Mucosa of stomach (tissue), 1 donor: ENCODE data around the gene ZNF846.
"Not testable (repeated sequence)": the region's sequence is repeated elsewhere in the genome, so short reads cannot be mapped to it uniquely, and the experiment has no call there.

ENCODE experiments used
- H3K27me3 ChIP-seq: one replicate; pipeline ENCODE4 v1.7.0; 2013; ENCODE audit warnings: mild to moderate bottlenecking, low read length; ENCODE audit not compliant: control insufficient read depth, insufficient read depth
- H3K36me3 ChIP-seq: one replicate; pipeline ENCODE4 v1.7.0; 2013; ENCODE audit warnings: low read length; ENCODE audit not compliant: control insufficient read depth, insufficient read depth
- H3K4me1 ChIP-seq: one replicate; pipeline ENCODE4 v1.7.0; 2013; ENCODE audit warnings: mild to moderate bottlenecking, low read length; ENCODE audit not compliant: control insufficient read depth, insufficient read depth
- H3K4me3 ChIP-seq: one replicate; pipeline ENCODE4 v1.7.0; 2013; ENCODE audit warnings: low read length
- H3K9ac ChIP-seq: one replicate; pipeline ENCODE4 v1.7.0; 2013; ENCODE audit warnings: mild to moderate bottlenecking, low read length, moderate library complexity
- H3K9me3 ChIP-seq: one replicate; pipeline ENCODE4 v1.7.0; 2013; ENCODE audit warnings: mild to moderate bottlenecking, low read length, moderate library complexity; ENCODE audit not compliant: control insufficient read depth
- donor health status: Pancreatic carcinoma.

Gene ZNF846

GRCh38 chr19:9792206-9793070, 23.9 kb upstream of the ZNF846 start:
- H3K9me3 ChIP-seq = no peaks in the 10 kb centered on the region
- peaks cover 28% of the 10 kb centered on the region for H3K4me1 ChIP-seq
- peak overlapping the region; percentile 86 for H3K9ac ChIP-seq
- no peaks in the 10 kb centered on the region for H3K36me3 ChIP-seq
- H3K4me3 ChIP-seq = peak overlapping the region; percentile 80
- no peaks in the 10 kb centered on the region for H3K27me3 ChIP-seq

GRCh38 chr19:9791552-9792205, 23.1 kb upstream of the ZNF846 start:
- H3K9ac ChIP-seq = peak overlapping the region; percentile 86

GRCh38 chr19:9791073-9791367, 22.5 kb upstream of the ZNF846 start:
- not testable (repeated sequence) for H3K36me3 ChIP-seq, H3K27me3 ChIP-seq, H3K9me3 ChIP-seq, H3K9ac ChIP-seq, H3K4me3 ChIP-seq
- H3K4me1 ChIP-seq = peaks cover 23% of the 10 kb centered on the region

More at GRCh38 chr19:9791552-9792205, 23.1 kb upstream of the ZNF846 start:
- peaks cover 28% of the 10 kb centered on the region for H3K4me1 ChIP-seq
- no peaks in the 10 kb centered on the region for H3K27me3 ChIP-seq
- H3K9me3 ChIP-seq = no peaks in the 10 kb centered on the region
- no peaks in the 10 kb centered on the region for H3K36me3 ChIP-seq
- peak overlapping the region; percentile 71 for H3K4me3 ChIP-seq

- H3K9ac ChIP-seq, H3K4me3 ChIP-seq, H3K9me3 ChIP-seq, H3K27me3 ChIP-seq, H3K36me3 ChIP-seq: not testable (repeated sequence)
- H3K4me1 ChIP-seq = peaks cover 24% of the 10 kb centered on the region
These were observed 21.0 kb upstream of the ZNF846 start for GRCh38 chr19:9789579-9789978.

- H3K27me3 ChIP-seq = no peaks in the 10 kb centered on the region
- H3K9ac ChIP-seq = no peak overlapping the region
These were observed 20.5 kb upstream of the ZNF846 start for GRCh38 chr19:9789066-9789465.

GRCh38 chr19:9788604-9789003, 20.1 kb upstream of the ZNF846 start:
- not testable (repeated sequence) for H3K9ac ChIP-seq, H3K4me3 ChIP-seq, H3K36me3 ChIP-seq, H3K27me3 ChIP-seq, H3K9me3 ChIP-seq
- H3K4me1 ChIP-seq = peaks cover 27% of the 10 kb centered on the region

More at GRCh38 chr19:9789066-9789465, 20.5 kb upstream of the ZNF846 start:
- H3K36me3 ChIP-seq = no peaks in the 10 kb centered on the region
- H3K9me3 ChIP-seq = no peaks in the 10 kb centered on the region
- H3K4me1 ChIP-seq = peaks cover 27% of the 10 kb centered on the region
- H3K4me3 ChIP-seq = no peak overlapping the region

- Histone ChIP-seq H3K9ac (no peak overlapping the region), H3K4me1 (peaks cover 23% of the 10 kb centered on the region), H3K9me3 (no peaks in the 10 kb centered on the region), H3K4me3 (no peak overlapping the region), H3K27me3 (no peaks in the 10 kb centered on the region), H3K36me3 (no peaks in the 10 kb centered on the region)
These were observed 18.3 kb upstream of the ZNF846 start for GRCh38 chr19:9786819-9787218.

- Histone ChIP-seq H3K4me1 (peaks cover 23% of the 10 kb centered on the region), H3K9me3 (no peaks in the 10 kb centered on the region), H3K36me3 (no peaks in the 10 kb centered on the region), H3K4me3 (no peak overlapping the region), H3K27me3 (no peaks in the 10 kb centered on the region), H3K9ac (peak overlapping the region; percentile 83)
These were observed 17.8 kb upstream of the ZNF846 start for GRCh38 chr19:9786342-9786741.

- Histone ChIP-seq H3K9ac (peak overlapping the region; percentile 83), H3K4me3 (peak overlapping the region; percentile 46), H3K4me1 (peaks cover 19% of the 10 kb centered on the region), H3K27me3 (no peaks in the 10 kb centered on the region), H3K9me3 (no peaks in the 10 kb centered on the region), H3K36me3 (no peaks in the 10 kb centered on the region)
These were observed 17.1 kb upstream of the ZNF846 start for GRCh38 chr19:9785367-9786331.

- not testable (repeated sequence) for H3K4me3 ChIP-seq, H3K4me1 ChIP-seq, H3K36me3 ChIP-seq, H3K27me3 ChIP-seq, H3K9me3 ChIP-seq
- peak overlapping the region; percentile 31 for H3K9ac ChIP-seq
These were observed 15.6 kb upstream of the ZNF846 start for GRCh38 chr19:9784163-9784496.

GRCh38 chr19:9782338-9782737, 13.8 kb upstream of the ZNF846 start:
- H3K9me3 ChIP-seq = no peaks in the 10 kb centered on the region
- no peak overlapping the region for H3K9ac ChIP-seq
- no peaks in the 10 kb centered on the region for H3K27me3 ChIP-seq
- peaks cover 5% of the 10 kb centered on the region for H3K4me1 ChIP-seq
- H3K36me3 ChIP-seq = no peaks in the 10 kb centered on the region
- H3K4me3 ChIP-seq = no peak overlapping the region
